NCI-H2107 (cell line): Measurements from ENCODE around the gene TMEM150C.
"Not testable (repeated sequence)": the region's sequence is repeated elsewhere in the genome, so short reads cannot be mapped to it uniquely, and the experiment has no call there.

Experiments
- DNase-seq: peaks from one replicate; lab custom pipeline; 2025; lab: John Stamatoyannopoulos, UW

Gene TMEM150C

DNA sequence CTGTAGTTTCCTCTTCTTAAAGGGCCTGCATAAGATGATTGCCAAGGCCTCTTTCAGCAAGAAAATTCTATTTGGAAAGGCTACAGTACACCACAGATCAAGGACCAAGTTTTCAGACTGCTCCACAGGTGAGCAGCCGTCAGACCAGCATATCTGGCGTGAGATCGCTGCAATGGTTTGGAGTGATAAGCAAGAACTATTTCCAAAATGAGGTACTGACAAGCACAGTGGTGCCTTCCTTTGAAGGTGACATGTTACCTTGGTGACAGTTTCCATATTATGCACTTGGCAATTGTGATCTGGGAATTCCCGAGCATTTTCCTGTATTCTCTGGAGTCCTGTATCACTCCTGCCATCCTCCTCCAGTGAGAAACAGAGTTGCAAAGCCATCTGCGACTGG is 7.3 kb upstream of the TMEM150C start:
- no peak for DNase-seq

DNA sequence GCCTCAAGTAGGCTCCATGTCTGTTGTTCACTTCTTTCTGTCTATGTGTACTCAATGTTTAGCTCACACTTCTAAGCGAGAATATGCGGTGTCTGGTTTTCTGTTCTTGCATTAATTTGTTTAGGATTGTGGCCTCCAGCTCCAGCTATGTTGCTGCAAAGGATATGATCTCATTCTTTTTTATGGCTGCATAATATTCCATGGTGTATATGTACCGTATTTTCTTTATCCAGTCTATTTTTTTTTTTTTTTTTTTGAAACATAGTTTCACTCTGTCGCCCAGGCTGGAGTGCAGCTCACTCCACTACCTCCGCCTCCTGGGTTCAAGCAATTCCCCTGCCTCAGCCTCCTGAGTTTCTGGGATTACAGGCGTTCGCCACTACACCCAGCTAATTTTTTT is 5.7 kb upstream of the TMEM150C start:
- DNase-seq: no peak

DNA sequence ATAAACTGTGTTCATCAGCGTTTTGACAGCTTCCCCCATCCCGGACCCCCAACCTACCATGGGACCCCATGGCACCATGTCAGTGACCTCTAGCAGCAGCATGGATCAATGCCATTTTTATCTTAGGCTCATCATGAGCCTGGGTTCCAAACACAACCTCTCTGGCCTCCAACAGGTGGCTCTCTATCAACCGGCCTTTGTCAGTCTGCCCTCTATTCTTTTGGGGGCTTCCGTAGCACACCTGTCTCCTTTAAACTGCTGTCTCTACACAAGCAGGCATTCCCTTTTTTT is 721 bp upstream of the TMEM150C start:
- DNase-seq: no peak

DNA sequence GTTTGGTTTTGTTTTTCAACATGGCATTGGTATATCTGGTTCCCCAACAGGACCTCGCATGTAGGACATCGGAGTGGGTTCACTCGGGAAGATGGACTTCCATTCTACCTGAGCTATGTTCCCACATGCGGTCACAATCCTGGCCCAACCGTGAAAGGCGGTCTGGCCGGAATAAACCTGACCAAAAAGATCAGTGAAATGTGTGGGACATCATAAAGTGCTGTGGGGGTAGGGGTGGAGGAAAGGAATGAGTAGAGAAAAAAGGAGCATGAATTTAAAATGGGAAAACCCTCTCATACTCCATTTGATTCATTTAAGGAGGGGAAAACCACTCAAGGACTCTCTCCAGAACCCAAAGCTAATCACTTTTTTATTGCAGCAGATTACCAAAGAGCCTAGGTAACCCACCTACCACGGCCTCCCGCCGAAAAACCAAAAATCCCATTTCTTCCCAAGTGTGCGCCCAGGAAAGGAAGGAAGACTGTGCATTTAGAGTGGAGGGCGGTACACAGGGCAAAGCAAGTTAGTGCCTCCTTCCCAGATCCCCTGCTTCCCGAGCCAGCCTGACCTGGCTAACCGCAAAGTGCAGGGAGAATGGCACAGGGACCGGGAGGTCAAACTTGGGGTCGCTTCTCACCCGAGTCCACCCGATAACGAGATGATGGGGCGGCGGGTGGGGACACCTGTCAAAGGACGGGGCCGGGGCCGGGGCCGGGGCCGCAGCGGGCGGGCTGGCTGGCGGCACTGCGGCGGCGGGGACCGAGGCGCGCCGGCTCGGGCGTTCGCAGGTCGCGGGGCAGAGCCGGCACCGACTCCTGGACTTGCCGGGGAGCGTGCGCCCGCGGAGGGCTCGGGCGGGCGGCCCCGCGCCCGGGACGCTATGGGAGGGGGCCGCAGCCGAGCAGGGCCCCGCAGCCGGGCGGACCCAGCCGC is 669 bp downstream of the TMEM150C start:
- no peak for DNase-seq

DNA sequence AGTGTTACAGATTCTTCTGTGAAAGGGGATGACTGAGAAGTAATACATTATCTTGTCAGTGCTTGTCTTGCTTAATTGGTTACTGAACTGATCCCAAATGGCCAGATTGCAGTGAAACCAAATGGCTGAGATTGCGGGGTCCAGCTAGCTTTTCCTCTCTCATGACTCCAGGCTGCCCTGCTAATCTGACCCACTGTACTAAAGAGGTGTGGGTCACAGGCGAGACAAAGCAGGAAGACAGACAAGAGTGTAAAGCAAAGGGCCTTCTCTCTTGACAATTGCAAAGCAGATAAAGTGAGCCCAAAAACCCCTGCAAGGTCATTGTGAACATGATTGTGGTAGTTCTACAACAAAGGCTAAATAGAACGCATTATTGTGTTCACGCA is 2.1 kb downstream of the TMEM150C start:
- no peak for DNase-seq

DNA sequence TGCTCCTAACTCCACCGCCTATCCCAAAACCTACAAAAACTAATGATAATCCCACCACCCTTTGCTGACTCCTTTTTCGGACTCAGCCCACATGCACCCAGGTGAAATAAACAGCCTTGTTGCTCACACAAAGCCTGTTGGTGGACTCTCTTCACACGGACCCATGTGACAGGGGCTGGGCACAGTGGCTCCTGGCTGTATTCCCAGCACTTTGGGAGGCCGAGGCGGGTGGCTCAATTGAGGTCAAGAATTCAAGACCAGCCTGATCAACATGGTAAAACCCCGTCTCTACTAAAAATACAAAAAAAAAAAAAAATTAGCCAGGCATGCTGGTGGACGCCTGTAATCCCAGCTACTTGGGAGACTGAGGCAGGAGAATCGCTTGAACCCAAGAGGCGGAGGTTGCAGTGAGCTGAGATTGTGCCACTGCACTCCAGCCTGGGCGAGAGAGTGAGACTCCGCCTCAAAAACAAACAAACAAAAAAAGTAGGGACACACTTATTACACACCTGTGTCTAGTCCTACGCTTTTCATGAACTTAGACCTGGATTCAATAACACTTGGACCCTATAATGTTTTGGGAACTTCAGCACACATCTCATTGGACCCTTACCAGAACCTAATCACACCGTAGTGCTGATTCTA is 2.6 kb downstream of the TMEM150C start:
- DNase-seq: not testable (repeated sequence)

DNA sequence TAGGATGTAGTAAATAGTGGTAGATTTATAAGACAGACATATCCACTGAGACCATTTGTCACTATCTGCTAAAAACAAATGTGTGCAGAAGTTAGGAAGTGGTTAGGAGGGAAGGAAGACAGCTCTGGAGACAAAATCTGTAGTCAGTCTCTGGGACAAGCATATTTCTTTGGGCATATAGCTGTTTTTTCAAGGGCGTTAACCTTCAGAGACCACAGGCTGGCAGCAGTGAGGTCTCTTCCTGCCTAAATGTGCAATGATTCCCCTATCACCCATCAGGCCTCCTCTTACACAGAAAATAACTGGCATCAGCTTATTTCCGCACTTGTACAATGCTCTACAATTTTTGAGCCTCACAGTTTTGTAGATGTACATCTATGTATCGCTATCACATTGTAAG is 6.5 kb downstream of the TMEM150C start:
- DNase-seq: no peak

DNA sequence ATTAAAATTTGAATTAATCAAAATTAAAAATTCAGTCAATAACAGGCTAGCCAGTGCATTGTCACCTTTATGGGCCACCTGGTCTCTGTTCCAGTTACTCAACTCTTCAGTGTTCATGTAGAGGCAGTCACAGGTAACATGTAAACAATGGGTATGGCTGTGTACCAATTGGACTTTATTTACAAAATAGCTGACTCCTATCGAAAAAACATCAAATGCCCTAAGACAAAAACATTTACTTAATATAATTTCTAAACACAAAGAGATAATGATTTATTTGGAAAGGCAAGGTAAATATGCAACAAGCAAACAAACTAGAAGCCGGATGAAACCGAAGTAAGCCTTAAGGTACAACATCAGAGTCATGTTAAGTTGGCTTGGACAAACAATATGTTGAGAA is 8.8 kb downstream of the TMEM150C start:
- no peak for DNase-seq

DNA sequence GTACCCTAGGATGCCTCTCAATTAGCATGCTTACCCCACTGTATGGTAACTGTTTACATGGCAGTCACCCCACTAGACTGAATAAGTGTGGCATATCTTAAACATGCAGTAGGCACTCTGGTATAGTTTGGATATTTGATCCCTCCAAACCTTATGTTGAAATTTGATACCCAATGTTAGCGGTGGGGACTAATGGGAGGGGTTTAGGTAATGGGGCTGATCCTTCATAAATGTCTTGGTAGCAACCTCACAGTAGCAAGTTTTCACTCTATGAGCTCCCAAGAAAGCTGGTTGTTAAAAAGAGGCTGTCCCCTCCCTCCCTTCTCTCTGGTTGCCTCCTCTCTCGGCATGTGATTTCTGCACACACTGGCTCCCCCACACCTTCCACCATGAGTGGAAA is 10.1 kb downstream of the TMEM150C start:
- DNase-seq: no peak

DNA sequence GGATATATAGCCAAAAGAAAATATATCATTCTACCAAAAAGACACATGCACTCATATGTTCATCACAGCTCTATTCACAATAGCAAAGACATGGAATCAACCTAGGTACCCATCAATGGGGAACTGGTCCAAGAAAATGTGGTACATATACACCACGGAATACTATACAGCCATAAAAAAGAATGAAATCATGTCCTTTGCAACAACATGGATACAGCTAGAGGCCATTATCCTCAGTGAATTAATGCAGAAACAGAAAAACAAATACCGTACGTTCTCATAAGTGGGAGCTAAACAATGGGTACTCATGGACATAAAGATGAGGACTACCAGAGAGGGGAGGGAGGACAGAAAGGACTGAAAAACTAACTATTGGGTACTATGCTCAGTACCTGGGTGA is 13.9 kb downstream of the TMEM150C start:
- not testable (repeated sequence) for DNase-seq

DNA sequence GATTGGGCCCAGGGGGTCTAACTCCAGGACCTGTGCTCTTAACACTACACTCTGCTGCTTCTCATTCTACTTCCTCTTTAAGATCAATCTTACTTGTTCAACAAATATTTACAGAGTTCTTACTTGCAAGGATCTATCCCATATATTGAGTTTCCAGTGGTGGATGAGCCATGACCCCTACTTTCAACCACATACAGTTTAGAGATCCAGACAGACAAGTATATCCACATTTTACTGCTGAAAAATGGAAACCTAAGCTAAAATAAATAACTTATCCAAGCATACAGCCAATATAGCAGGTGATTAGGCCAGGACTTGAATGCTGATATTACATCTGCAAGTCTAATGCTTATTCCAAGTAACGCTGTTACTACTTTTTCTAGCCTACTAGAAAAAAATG is 18.7 kb downstream of the TMEM150C start:
- no peak for DNase-seq

DNA sequence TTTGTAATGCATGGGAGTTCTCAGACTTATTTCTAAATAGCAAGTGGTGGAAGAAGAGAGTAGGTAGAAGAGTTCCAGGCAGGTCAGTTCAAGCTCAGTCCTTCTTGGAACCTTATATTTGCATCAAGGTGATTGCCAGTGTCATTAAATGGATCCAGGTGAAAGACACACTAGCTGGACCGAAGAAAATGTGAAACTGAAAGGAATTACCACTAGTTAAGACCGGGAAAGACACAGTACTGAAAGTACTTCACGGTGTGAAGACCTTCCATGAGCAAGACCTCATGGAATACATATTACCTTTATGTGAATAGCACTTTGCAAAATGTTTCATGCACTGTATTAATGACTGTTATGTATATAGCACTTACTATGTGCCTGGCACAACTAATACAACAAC is 19.1 kb downstream of the TMEM150C start:
- no peak for DNase-seq

DNA sequence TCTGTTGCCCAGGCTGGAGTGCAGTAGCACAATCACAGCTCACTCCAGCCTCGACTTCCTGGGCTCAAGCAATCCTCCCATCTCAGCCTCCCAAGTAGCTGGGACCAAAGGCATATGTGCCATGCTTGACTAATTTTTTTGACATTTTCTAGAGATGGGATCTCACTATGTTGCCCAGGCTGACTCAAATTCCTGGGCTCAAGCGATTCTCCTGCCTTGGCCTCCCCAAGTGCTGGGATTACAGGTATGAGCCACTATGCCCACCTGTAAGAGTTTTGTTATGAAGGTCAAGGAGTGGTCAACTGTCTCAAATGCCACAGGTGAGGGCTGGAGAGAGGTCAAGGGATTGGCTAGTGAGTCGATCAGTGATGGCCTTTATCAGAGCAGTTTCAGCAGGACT is 32.5 kb downstream of the TMEM150C start:
- no peak for DNase-seq

DNA sequence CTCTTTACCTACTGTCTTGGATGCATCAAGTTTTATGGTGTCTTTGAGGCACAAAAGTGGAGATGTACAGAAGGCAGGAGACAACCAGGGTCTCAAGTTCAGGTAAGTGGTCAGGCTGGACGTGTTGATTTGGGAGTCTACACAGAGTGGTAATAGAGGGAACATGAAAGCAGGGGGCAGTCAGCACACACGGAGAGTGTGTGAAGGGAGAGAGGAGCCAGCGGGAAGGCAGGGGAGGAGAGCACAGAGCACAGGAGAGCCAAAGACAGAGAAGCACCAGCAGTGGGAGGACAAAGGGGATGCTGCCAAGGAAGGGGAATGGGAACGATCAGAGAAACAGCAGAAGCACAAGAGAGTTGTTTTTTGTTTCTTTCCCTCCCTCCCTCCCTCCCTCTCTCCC is 32.9 kb downstream of the TMEM150C start:
- no peak for DNase-seq

DNA sequence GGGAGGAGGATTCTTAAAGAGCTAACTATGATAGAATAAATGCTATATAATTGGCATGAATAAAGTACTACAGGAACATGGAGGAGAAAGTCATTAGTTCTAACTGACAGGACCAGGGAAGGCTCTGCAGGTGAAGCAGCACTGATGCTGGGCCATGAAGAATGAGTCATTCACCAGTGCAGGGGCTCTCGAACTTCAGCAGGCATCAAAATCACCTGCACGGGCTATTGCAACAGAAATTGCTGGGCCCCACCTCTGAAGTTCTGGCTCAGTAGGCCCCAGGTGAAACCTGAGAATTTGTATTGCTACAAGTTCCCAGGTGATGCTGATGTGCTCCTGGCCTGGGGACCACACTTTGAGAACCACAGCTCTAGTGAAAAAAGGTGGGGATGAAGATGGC is 33.7 kb downstream of the TMEM150C start:
- no peak for DNase-seq

DNA sequence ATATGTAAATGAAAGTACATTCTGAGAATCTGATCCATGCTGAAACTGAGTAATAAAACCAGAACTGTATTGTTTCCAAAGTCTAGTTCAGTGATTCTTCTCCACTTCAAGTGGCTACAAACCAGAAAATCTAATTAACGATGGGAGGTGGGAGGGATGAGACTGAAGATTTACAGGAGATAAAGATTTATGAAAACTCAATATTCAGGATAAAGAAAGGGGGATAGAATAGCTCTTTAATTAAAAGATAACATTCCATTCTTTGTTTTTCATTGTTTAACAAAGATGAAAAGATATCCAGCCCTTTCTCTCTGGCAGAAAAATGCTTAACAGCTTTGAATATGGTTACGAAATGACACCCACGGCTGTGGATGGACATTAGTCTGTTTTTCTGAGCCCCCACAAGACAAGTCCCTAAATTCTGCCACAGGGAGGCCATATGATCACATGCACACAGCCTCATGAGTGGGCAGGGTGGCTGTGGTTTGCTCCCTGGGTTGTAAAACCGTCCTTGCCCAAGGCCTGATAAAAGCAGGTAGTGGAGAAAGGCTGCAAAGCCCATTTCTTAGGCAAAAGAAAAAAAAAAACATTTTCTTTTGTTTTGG is 36.4 kb downstream of the TMEM150C start:
- no peak for DNase-seq

DNA sequence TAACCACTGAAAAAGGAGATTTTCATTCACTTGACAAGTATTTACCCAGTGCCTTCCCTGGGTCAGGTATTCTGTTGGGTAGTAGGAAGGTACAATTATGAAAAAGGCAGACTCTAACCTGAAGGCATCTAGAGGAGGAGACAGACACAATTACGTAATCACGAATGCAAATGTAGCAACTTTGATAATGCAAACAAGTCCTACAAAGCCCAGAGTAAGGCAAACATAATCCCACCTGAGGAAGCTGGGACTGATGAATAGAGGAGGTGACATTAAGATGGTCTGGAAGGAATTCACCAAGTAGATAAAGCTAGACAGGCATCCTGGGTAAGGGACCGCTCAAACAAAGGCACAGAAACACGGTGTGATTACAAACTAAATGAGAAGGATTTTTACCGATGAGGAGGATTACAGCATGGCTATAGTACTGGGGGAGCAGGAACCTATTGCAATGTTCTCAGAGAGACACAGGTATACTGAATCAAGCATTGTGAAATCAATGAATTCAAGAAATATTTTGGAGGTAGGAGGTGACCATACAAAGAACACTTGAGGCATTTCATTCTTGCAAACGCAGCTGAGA is 37.1 kb downstream of the TMEM150C start:
- DNase-seq: no peak

DNA sequence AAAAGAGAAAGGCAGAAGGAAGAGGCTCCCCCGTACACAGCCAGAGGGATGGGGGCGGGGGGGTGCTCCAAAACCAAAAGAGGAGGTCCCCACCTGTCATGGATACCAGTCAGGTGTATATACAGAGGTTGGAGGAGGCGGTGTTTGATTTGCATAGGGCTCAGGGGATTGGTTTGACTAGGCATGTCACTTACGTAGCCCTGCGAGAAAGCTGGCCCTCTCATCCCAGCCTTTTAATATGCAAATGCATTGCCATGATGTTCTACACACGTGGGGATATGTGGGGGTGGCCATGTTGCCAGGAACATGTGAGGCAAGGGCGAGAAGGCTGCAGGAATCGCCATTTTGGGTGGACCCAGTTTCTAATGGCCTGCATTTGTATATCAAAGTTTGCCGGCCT is 38.6 kb downstream of the TMEM150C start:
- no peak for DNase-seq

DNA sequence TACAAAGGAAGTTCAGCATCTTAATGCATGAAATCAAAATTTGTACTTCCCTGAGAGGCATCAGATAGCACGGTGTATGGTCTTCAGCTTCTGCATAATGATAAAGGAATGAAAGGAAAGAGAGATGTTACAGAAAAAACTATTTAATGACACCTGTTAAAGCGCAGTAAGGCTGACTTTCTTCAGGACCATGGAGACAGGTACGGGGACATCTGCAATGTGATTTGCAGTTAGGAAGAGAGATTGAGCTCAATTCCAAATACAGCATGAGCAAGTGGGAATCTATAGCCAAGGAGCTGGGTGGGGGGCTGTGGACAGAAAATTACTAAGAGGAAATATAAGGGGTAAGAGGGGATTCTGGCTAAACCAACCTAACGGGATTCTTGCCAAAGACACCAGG is 39.3 kb downstream of the TMEM150C start:
- DNase-seq: no peak

DNA sequence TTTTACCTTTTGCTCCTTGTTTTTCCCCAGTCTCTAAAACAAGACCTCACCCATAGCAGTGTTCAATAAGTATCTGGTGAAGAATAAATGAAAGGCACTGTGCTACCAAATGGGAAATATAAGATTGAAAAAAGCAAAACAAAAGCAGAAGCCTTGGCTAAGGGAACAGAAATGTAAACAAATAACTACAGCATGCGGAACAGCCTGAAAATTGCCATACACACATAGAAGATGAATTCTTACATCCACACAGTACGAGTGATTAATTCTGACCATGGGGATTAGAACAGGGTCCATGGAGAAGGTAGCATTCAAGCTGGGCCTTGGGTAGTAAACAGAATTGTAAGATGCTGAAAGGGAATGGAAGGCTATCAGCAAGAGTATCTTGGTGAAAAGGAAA is 40.5 kb downstream of the TMEM150C start:
- no peak for DNase-seq

DNA sequence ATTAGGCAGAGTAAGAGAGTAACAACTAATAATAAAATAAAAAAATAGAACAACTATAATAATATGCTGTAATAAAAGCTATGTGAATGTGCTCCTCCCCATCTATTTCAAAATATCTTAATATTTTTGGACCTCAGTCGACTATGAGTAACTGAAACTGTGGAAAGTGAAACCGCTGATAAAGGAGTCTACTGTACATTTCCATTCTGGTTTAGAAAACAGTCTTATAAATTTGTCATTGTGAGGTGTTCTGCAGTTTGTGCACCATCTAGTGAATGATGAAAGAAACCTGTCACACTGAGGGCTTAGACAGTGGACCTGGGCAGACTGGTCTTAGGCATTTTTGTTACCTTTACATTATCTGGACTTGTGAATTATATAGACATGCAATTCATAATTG is 42.0 kb downstream of the TMEM150C start:
- no peak for DNase-seq

DNA sequence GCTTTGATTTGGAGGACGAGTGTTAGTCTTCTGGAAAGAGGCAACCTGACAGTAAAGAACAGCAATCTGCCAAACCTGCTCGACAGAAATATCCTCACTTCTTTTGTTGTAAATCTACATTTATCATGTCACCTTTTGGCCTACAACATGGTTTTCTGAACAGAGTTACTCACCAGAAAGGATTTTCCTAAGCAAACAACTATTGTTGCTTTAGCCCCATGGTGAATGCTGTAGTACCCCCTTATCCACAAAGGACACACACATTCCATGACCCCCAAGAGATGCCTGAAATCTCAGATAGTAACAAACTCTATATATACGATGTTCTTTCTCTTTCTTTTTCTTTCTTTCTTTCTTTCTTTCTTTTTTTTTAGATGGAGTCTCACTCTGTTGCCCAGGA is 42.7 kb downstream of the TMEM150C start:
- no peak for DNase-seq

DNA sequence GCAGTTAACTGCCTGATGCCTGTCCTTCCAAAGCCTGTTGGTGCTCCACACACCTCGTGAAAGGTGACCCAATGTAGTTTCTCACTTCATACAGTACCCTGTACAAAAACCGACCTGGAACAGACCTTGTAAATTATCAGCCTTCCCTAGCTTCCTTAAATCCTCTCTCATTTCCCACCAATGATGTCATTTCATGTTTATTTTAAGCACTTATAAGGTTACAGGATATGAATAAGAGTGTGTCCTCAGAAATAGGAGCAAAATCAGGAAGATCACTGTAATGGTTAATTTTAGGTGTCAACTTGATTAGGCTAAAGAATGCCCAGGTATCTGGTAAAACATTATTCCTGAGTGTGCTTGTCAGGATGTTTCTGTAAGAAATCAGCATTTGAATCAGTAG is 44.7 kb downstream of the TMEM150C start:
- DNase-seq: no peak
